HG02840 (cell line): ENCODE results near the gene LRRC74A.

ENCODE experiments used
- ATAC-seq: cut with Tn5 transposase; IDR thresholded peaks from one replicate; pipeline ENCODE4 v1.9.1; 2021; ENCODE audit warnings: mild to moderate bottlenecking, moderate library complexity, moderate number of reproducible peaks; ENCODE audit not compliant: unreplicated experiment, low FRiP score

LRRC74A gene

DNA sequence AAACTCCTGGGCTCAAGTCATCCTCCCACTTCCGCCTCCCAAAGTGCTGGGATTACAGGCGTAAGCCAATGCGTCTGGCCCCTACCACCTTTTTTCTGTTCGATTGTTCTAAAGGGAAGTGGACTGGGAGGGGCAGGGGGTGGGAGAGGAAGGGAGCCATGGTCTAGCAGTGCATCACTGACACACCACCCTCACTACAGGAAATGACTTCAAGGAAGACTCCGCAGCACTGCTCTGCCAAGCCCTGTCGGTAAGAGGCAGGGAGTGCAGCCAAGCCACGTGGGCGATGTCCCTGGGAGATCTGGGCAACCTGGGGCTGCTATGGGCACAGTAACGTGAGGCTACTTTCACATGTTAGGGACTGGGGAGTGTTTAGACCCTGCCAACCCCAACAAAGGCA is 18.0 kb downstream of the LRRC74A start:
- ATAC-seq, result no peak

DNA sequence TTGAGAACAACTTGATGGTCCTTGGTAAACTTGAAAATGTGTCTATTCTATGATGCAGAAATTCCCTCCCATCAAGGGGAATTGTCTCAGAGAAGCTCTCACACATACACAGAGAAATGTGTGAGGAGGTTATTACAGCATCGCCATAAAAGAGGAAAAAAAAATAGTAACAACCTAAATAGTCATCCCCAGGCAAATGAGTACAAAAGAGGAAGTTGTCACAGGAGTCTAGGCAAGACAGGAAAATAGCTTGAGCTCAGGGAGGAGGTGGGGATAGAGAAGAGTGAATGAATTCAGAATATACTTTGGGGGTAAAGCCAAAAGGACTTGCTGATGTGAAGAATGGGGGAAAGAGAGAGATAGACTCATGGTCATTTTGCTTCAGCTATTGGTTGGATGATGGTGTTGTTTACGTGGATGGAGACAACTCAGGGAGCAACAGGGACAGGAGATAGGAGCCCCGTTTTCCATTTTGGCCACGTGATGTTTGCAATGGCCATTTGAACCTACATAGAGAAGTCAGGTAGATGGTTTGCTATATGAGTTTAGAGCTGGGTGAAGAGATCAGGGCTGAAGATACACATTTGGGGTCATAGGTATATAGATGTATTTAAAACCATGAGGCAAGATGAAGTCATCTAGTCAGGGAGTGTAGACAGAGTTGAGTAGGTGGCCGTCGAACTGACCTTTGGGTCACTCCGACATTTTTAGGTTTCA is 20.3 kb downstream of the LRRC74A start:
- no peak for ATAC-seq

DNA sequence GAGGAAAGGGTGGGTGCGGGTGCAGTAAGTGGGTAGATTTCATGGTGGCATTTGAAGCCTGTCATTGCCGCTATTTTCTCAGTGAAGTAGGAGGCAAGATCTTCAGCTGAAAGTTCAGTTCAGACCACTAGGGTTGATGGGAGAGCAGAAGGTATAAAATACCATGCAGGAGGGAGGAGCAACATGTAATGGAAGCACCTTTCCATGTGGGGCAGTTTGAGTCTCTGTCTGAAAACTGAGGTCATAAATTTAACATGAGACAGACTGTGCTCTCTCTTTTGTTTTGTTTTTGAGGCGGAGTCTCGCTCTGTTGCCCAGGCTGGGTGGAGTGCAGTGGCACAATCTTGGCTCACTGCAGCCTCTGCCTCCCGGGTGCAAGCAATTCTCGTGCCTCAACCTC is 22.7 kb downstream of the LRRC74A start:
- ATAC-seq, result no peak

DNA sequence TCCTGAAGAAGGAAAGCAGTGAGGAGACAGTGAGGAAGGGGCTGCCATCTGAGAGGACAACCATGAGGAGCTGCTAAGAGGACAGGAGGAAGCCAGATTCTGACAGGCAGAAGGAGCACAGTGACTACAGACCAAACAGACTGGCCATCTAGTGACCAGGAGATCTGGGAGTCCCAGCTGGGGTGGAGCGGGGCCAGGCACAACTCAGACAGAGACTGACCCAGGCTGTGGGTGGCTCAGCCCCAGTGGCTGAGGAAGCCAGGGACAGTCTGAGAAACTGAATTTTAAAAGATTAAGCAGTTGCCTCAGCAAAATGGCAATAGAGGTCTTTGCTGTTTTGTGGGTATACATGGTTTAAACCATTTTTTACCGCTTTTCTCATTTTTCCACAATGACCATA is 28.9 kb downstream of the LRRC74A start:
- no peak for ATAC-seq

DNA sequence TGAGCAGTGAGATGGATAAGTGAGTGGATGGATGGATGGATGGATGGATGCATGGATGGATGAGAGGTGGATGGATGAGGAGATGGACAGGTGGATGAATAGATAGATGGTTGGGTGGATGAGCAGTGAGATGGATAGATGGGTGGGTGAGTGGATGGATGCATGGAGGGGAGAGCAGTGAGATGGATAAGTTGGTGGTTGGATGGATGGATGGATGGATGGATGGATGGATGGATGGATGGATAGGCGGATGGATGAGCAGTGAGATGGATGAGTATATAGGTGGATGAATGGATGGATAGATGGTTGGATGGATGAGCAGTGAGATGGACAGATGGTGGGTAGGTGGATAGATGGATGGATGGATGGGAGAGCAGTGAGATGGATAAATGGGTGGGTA is 30.6 kb downstream of the LRRC74A start:
- no peak for ATAC-seq

DNA sequence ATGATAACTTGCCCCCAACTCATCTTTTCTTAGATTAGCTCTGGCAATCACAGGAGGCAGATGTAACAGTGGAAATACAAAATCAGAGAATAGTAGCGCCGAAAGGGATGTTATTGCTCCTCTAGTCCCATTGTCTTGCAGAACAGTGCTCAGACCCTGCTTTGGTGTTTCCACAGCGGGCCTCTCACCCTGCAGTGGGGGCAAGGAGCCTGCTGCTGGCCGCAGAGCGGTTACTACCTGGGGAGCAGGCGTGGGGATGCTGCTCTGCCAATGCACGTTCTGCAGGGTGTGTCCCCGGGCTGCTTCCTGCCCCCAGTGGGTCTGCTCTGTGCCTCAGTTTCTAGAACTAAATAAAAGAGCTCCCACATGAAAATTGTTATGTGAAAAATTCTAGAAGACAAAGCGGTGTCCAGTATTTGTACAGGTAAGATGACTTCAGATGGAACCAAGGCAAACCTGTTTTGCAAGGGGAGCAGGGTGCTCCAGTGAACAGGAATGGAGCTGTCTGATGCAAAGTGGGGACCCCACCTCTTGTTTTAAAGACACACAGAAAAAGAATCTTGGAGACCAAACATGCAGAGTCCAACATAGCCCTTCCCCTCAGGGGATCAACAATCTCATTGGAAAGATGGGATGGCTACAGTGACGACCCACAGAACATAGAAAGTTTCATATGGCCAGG is 35.5 kb downstream of the LRRC74A start:
- ATAC-seq, result no peak

DNA sequence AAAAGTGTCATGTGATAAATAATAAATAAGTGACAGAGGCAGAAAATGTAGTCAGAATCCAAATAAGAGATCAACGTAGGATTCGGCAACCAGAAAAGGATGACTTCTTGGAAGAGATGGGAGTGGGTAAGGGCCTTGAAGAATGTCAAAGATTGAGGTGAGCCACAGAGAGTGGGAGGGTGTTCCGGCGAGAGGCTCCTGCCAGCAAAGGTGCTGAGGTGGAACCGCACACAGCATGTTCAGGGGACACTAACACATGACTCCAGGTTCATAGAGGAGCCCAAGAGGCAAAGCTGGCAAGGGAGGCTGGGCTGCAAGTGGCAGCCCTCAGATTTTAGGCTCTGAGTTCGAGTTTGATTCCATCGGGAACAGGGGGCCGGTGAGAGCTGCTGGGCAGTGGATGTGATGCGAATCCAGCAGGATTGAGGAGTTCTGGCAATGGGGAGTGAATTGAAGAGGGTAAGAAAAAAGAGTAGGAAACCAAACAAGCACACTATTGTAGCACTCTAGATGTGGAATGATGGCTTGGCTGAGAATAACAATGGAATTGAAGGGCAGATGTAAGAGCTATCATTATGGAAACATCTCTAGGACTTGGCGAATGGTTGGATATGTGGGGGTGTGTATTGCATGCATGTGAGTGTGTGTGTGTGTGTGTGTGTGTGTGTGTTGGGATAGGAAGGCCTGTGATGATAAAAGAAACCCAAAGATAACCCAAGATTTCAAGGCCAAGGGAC is 36.5 kb downstream of the LRRC74A start:
- ATAC-seq, result no peak

DNA sequence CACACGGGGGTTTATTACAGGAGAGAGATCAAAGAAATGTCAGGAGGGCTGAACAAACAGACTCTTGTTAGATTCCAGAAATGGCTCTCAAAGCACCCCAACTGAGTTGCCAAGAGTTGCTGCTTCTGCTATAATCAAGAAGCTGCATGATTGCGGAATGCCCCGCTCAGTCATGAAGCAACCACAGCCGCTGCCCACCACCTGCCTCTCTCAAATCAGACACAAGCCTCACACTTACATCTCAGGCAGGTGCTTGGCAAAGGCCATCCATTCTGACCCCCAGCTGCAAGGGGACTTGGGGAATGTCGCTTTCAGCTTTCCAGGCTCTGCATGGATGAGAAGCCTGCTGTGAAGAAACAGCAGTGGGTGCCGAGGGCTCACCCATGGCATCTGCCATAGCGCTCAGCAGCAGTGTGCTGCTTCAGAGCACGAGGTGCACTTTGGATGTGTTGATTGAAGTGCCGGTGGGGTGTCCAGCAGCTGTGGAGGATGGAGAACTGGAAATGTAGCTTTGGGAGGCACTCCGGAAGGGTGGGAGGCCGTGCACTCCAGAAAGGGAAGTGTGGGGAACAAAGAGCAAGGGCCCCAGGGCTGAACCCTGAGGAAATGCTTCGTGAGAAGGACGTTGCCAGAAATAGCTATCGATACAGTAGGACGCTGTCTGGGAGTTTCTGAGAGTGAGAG is 37.7 kb downstream of the LRRC74A start:
- no peak for ATAC-seq

DNA sequence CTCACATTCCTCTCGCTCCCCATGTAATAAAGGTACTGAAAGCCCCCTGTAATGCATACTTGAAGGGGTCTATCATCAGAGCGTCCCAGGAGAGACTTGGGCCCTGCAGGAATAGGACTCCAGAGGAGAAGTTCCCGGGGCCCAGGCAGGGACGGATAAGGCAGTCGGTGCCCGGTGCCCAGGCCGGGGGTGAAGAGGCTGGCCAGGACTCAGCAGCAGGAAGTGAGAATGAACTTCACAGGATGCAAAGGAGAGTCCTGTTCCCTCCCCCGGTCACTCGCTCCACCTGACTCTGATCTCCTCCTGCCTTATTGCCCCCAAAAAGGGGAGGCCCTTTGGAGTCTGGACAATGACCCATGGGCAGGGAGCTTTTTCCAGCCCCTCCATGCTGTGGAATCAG is 40.2 kb downstream of the LRRC74A start:
- ATAC-seq, result no peak

DNA sequence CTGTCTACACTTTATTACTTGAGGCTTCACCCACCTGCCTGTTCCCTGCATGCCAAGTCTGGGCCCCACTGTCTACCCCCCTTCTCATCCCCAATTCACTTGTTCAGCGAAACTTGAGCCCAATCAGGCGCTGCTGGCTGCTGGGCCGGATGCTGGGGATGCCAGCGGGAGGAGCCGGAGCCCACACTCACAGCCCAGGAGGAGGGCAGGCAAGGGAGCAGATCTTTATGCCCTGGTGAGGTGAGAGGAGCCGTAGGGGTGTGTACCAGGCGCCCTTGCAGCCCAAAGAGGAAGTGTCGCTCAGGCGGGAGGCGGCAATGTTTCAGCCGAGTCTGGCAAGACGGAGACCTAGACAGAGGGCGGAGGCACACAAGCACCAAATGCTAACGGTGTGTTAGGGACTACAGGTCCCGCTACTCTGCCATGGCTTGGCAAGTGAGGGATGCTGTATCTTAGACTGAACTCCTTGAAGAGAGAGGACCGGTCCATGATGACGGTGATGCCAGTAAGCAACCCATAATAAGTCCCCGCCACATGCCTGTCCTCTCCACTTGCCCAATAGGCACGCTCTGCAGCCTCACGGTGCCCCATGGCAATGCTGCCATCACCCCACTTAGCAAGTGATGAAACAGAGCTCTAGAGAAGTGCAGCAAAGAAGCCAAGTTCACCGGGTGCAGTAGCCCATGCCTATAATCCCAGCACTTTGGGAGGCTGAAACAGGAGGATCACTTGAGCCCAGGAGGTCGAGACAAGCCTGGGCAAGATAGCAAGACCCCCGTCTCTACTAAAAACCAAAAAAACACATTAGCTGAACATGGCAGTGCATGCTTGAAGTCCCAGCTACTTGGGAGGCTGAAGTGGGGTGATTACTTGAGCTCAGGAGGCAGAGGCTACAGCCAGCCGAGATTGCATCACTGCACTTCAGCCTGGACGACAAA is 41.6 kb downstream of the LRRC74A start:
- ATAC-seq, result no peak

DNA sequence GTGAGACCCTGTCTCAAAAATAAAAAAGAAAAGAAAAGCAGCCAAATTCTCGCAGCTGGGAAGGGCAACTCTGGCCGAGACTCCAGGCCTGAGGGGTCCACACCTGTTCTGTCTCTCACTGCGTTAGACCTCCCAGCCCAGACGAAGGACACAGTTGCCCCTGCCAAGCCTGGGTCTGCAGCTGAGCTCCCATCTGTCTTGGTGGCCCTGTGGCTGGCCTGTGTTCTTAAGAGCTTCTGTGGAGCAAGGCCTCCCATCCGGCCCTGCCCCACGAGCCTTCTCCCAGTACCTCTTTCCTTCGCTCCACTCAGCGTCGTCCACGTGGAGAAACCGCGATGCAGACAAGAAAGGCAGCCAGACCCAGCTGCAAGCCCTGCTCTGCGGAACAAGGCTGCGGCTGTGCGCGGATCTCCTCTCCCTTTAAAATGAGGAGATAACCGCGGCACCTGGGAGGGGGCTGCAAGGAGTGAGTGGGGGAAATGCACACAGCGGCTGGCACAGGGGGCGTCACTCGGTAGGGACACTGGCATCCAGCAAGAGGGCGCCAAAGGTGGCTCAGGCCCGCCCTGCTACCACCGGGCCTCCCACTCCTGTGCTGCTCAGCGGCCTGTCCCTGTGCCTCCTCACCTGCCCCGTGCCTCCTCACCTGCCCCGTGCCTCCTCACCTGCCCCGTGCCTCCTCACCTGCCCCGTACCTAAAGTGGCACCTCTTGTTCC is 42.4 kb downstream of the LRRC74A start:
- ATAC-seq, result no peak

DNA sequence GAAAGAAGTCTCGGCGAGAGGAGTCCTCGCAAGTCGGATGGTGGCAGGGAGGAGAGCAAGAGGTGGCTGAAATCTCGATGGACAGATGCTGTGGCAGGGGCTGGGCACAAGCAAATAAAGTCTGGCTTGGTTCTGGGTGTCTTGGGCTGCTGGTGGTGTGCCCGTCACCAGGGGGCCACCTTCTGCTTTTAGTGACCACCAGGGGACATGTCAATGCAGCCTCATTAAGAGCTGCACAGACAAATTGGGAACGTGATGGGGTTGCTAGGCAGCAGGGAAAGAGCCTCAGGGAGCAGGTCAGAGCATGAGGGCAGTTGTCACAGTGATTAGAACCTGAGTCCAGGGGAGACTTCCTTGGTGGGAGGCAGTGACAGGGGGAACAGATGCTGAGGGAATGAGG is 44.0 kb downstream of the LRRC74A start:
- no peak for ATAC-seq

DNA sequence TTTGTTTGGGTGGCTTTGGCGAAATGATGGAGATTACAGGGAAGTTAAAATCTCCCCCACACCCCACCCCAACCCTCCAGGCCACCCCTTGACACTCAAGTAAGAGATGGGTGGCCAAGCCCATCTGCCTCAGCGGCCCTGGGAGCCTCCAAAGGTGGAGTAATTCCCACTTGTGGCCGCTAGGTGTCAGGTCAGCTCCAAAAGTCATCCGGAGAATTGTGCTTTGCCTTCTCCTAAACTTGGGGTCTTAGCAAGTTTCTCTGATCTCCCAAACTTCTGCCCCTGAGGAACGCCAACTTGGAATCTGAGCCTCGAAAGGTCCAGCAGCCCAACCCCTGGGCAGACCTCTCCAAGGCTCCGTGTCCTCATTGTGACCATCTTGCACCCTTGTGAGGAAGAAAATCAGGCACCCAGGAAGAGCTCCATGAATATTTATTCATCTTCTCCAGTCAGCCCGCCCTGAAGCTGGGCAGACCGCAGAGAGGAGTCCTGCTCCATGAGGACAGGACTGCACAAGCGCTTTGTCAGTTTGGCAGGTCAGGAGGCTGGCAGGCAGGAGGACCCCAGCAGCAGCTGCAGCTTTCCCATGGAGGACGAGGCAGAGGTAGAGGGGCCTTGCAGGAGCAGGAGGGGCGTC is 46.7 kb downstream of the LRRC74A start:
- ATAC-seq, result no peak

DNA sequence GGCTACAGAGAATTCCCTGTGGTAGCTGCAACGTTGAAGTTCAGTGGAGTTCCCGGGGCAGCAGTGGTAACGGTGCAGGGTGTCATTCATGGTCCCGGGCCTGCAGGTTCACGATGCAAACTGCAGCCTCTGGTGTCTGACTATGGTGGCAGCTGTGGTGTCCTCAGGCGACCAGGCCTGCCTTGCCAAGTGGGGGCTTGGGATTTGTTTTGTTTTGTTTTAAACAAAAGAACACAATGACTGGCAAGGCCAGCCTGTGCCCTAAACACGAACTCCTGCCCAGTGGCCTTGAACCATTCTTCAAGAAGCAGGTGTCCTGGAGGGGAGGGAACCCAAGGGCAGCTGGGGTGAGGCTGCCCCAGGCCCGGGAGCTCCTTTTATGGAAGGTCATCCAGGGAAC is 48.5 kb downstream of the LRRC74A start:
- no peak for ATAC-seq

DNA sequence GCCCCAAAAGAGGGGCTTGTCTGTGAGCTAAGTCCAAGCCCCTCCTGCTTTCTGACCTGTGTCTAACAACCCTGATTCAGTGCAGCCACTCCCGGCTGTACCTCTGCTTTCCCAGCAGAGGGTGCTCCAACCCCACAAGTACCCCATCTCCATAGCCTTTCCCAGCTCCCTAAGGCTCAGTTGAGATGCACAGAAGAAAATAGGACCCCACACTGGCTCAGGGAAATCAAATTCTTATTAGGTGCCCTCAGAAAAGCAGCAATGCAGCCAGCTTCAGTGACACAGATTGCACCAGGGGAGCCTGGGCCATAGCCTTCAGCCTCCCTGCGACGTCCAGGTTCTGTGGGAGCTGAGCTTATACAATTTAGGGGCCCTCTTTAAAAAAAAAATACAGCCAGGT is 49.9 kb downstream of the LRRC74A start:
- no peak for ATAC-seq

DNA sequence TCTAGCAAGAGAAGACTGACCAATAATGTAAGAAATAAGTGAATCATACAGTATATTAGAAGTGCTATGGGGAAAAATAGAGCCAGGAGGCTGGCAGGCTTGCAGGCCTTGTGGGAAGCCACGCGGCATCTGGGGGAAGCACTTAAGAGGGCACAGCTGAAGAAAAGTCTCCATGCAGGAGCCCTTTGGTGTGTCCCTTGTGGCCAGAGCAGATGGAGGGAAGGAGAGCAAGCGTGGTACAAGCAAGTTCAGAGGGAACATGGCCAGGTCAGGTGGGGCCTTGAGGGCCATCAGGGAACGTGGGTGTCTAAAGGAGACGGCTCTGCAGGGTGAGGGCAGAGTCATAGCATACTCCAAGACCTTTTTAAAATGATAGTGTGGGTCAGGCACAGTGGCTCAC is 51.7 kb downstream of the LRRC74A start:
- no peak for ATAC-seq

DNA sequence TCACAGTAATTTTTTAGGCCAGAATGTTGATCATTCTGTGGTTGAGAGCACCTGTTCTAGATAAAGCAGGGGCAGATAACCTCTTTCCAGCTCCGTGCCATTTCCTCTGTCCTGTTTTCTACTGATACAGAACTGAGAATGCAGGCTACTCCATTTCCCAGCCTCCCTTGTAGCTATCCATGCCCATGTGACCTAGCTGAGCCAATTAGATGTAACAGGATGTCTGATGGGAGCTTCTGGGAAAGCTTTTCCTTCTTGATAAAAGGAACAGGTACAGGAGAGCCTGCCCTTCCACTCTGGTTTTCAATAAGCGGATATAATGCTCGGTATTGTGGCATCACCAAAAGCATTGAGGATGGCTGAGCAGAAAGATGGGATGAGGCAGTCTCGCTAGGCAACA is 54.2 kb downstream of the LRRC74A start:
- ATAC-seq, result no peak

DNA sequence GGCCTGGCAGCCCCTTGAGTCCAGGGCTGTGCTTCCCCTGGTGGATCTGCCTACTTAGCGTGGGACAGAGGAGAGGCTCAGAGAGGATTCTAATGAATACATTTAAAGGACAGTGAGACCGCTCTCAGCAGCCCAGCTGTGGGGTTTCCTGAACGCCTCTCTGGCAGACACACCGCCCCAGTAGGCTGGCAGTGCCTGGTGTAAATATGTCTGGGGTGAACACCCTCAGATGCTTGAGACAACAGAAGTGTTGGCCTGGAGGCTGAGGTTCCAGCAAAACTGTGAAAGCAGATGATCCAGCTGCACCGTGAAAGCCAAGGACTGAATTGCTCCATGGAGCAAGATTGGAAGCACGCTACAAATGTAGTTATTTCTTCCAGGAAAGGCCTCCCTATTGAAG is 55.1 kb downstream of the LRRC74A start:
- no peak for ATAC-seq

DNA sequence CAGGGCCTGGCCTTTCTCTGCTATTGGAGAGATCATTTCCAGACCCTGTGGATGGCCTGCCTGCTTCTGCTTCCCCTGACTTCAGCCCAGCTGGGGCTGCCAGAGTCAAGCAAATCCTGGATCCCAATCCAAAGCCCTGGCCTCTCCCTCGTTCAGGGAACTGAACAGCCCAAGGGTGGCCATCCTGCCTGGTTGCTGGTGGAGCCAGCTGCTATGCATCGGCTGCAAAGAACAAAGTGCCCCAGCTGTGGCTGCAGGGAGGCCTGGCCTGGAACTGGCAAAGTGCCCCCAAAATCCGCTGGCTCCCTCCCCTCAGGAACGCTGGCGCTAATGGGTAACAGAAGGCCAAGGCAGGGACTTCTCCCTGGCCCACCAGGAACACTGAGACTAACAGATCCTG is 56.4 kb downstream of the LRRC74A start:
- no peak for ATAC-seq
